ENCODE results near the gene UBE2E2.
"Not testable (repeated sequence)": the region's sequence is repeated elsewhere in the genome, so short reads cannot be mapped to it uniquely, and the experiment has no call there.

The UBE2E2 gene

GRCh38 chr3:23587513-23587912 lies 384.4 kb downstream of the UBE2E2 start:
- no peak for DNase-seq (ENCODE audit: low read depth in 2 of 2)

- no peak for DNase-seq (ENCODE audit: low read depth in 2 of 2)
Observed at GRCh38 chr3:23588547-23588946, 385.4 kb downstream of the UBE2E2 start.

- no peak for DNase-seq (ENCODE audit: low read depth in 2 of 2)
Observed at GRCh38 chr3:23589602-23590001, 386.5 kb downstream of the UBE2E2 start.

GRCh38 chr3:23590424-23591273 lies 387.5 kb downstream of the UBE2E2 start:
- DNase-seq (ENCODE audit: low read depth in 2 of 2): no peak

- DNase-seq (ENCODE audit: low read depth in 2 of 2): no peak
Observed at GRCh38 chr3:23591374-23591773, 388.2 kb downstream of the UBE2E2 start.

GRCh38 chr3:23592961-23593931 lies 390.1 kb downstream of the UBE2E2 start:
- DNase-seq (ENCODE audit: low read depth in 2 of 2): no peak

- no peak for DNase-seq (ENCODE audit: low read depth in 2 of 2)
Observed at GRCh38 chr3:23594066-23594465, 390.9 kb downstream of the UBE2E2 start.

- DNase-seq (ENCODE audit: low read depth in 2 of 2): no peak
Observed at GRCh38 chr3:23594894-23595670, 392.0 kb downstream of the UBE2E2 start.

- no peak for DNase-seq (ENCODE audit: low read depth in 2 of 2)
Observed at GRCh38 chr3:23595851-23596250, 392.7 kb downstream of the UBE2E2 start.

- no peak for DNase-seq (ENCODE audit: low read depth in 2 of 2)
Observed at GRCh38 chr3:23600167-23600871, 397.2 kb downstream of the UBE2E2 start.

GRCh38 chr3:23601091-23601822 lies 398.1 kb downstream of the UBE2E2 start:
- no peak for DNase-seq (ENCODE audit: low read depth in 2 of 2)

- DNase-seq (ENCODE audit: low read depth in 2 of 2): no peak
Observed at GRCh38 chr3:23602971-23603370, 399.8 kb downstream of the UBE2E2 start.

- no peak for DNase-seq (ENCODE audit: low read depth in 2 of 2)
Observed at GRCh38 chr3:23607184-23607847, 404.2 kb downstream of the UBE2E2 start.

GRCh38 chr3:23608650-23609049 lies 405.5 kb downstream of the UBE2E2 start:
- DNase-seq (ENCODE audit: low read depth in 2 of 2): no peak

- no peak for DNase-seq (ENCODE audit: low read depth in 2 of 2)
Observed at GRCh38 chr3:23611737-23612295, 408.7 kb downstream of the UBE2E2 start.

GRCh38 chr3:23612296-23612891 lies 409.3 kb downstream of the UBE2E2 start:
- no peak for DNase-seq (ENCODE audit: low read depth in 2 of 2)

- no peak for DNase-seq (ENCODE audit: low read depth in 2 of 2)
Observed at GRCh38 chr3:23615068-23615467, 411.9 kb downstream of the UBE2E2 start.

- not testable (repeated sequence) for DNase-seq (ENCODE audit: low read depth in 2 of 2)
Observed at GRCh38 chr3:23618475-23618874, 415.3 kb downstream of the UBE2E2 start.

Measured in stimulated activated CD4-positive, alpha-beta T cell treated with anti-CD3 and anti-CD28 coated beads, Interleukin-15, amount 100 ng/mL, for 48 hours (primary cell).